Large intestine (tissue), 3 donors: ENCODE data around the gene THBS3. TPM values are rescaled to one million over a fixed set of nuclear protein-coding genes. Genes with fewer than 3 reads are reported as not detected.

ENCODE experiments used
- DNase-seq, 2 donors: peaks; one replicate each; pipeline versions ENCODE4 v3.0.0 to v3.0.0-alpha.2; 2013
- H3K27ac ChIP-seq: one replicate; pipeline ENCODE4 v1.5.1; 2013; ENCODE audit warnings: low read length
- H3K27me3 ChIP-seq: 2 replicates; pipeline ENCODE4 v1.6.1; 2013; ENCODE audit warnings: low read length; ENCODE audit not compliant: control insufficient read depth, insufficient read depth
- H3K36me3 ChIP-seq: 2 replicates; pipeline ENCODE4 v1.6.1; 2013; ENCODE audit warnings: low read length; ENCODE audit not compliant: control insufficient read depth, insufficient read depth
- H3K4me1 ChIP-seq: one replicate; pipeline ENCODE4 v1.6.1; 2013; ENCODE audit warnings: low read length; ENCODE audit not compliant: control insufficient read depth, insufficient read depth
- H3K4me3 ChIP-seq: one replicate; pipeline ENCODE4 v1.5.1; 2013; ENCODE audit warnings: low read length
- H3K9me3 ChIP-seq: one replicate; pipeline ENCODE4 v1.6.1; 2013; ENCODE audit warnings: mild to moderate bottlenecking, low read depth, low read length, moderate library complexity; ENCODE audit not compliant: control insufficient read depth
- WGBS: methylation state at CpG from one replicate; pipeline ENCODE4 v1.1.5; 2013; ENCODE audit warnings: low lambda C conversion rate; ENCODE audit not compliant: insufficient coverage; 5-methylcytosine and 5-hydroxymethylcytosine counted together
- polyA plus RNA-seq: library from polyadenylated mRNA; unstranded; fragments of 120-200 nt; gene quantifications from one replicate; pipeline ENCODE4 v1.2.1, GENCODE V29; 2013

THBS3 gene
- polyA plus RNA-seq, 1 donor: 40.9 TPM

GRCh38 chr1:155181371-155182051 is 26.2 kb downstream of the THBS3 start:
- no peaks in the 10 kb centered on the region for H3K9me3 ChIP-seq
- no peaks in the 10 kb centered on the region for H3K27me3 ChIP-seq
- WGBS: 100% methylated on average over 1 of the region's 18 CpGs
- H3K4me1 ChIP-seq: peaks cover 28% of the 10 kb centered on the region
- no peak overlapping the region for H3K27ac ChIP-seq
- DNase-seq: no peak
- H3K36me3 ChIP-seq: no peaks in the 10 kb centered on the region
- H3K4me3 ChIP-seq: no peak overlapping the region

- Histone ChIP-seq H3K4me3 (no peak overlapping the region), H3K9me3 (no peaks in the 10 kb centered on the region), H3K27ac (no peak overlapping the region), H3K36me3 (no peaks in the 10 kb centered on the region), H3K4me1 (peaks cover 10% of the 10 kb centered on the region), H3K27me3 (peaks cover 12% of the 10 kb centered on the region)
- DNase-seq: peak in 1 of 2 donors; percentile 1
- WGBS: no CpG with 5 or more reads among the region's 31 CpGs
Observed at GRCh38 chr1:155179112-155180031, 28.3 kb downstream of the THBS3 start.

GRCh38 chr1:155178441-155179111 is 29.1 kb downstream of the THBS3 start:
- Histone ChIP-seq H3K27me3 (peaks cover 20% of the 10 kb centered on the region), H3K36me3 (no peaks in the 10 kb centered on the region), H3K27ac (no peak overlapping the region), H3K4me1 (peaks cover 10% of the 10 kb centered on the region), H3K9me3 (no peaks in the 10 kb centered on the region), H3K4me3 (no peak overlapping the region)
- no CpG with 5 or more reads among the region's 30 CpGs for WGBS
- peak in 1 of 2 donors; percentile 9 for DNase-seq

GRCh38 chr1:155177918-155178281 is 29.8 kb downstream of the THBS3 start:
- no peaks in the 10 kb centered on the region for H3K36me3 ChIP-seq
- DNase-seq: peak in 1 of 2 donors; percentile 0
- no peak overlapping the region for H3K27ac ChIP-seq
- peaks cover 23% of the 10 kb centered on the region for H3K27me3 ChIP-seq
- H3K9me3 ChIP-seq: no peaks in the 10 kb centered on the region
- no CpG with 5 or more reads among the region's 9 CpGs for WGBS
- H3K4me1 ChIP-seq: peaks cover 10% of the 10 kb centered on the region
- H3K4me3 ChIP-seq: no peak overlapping the region

- H3K9me3 ChIP-seq: no peaks in the 10 kb centered on the region
- no peaks in the 10 kb centered on the region for H3K36me3 ChIP-seq
- WGBS: no CpG with 5 or more reads among the region's 11 CpGs
- H3K4me1 ChIP-seq: peaks cover 11% of the 10 kb centered on the region
- no peak overlapping the region for H3K4me3 ChIP-seq
- peaks cover 23% of the 10 kb centered on the region for H3K27me3 ChIP-seq
- DNase-seq: no peak
- H3K27ac ChIP-seq: no peak overlapping the region
Observed at GRCh38 chr1:155177192-155177917, 30.3 kb downstream of the THBS3 start.

GRCh38 chr1:155176544-155177071 is 31.1 kb downstream of the THBS3 start:
- DNase-seq: peak in 1 of 2 donors; percentile 62
- no peaks in the 10 kb centered on the region for H3K9me3 ChIP-seq
- no peak overlapping the region for H3K4me3 ChIP-seq
- H3K27me3 ChIP-seq: peaks cover 23% of the 10 kb centered on the region
- peaks cover 18% of the 10 kb centered on the region for H3K4me1 ChIP-seq
- no peak overlapping the region for H3K27ac ChIP-seq
- no peaks in the 10 kb centered on the region for H3K36me3 ChIP-seq
- WGBS: no CpG with 5 or more reads among the region's 8 CpGs

- Histone ChIP-seq H3K27me3 (peaks cover 23% of the 10 kb centered on the region), H3K4me3 (no peak overlapping the region), H3K27ac (no peak overlapping the region), H3K4me1 (peaks cover 18% of the 10 kb centered on the region), H3K9me3 (no peaks in the 10 kb centered on the region), H3K36me3 (no peaks in the 10 kb centered on the region)
- no peak for DNase-seq
- WGBS: no CpG with 5 or more reads among the region's 9 CpGs
Observed at GRCh38 chr1:155175927-155176371, 31.7 kb downstream of the THBS3 start.

- Histone ChIP-seq H3K27ac (no peak overlapping the region), H3K27me3 (peaks cover 23% of the 10 kb centered on the region), H3K4me1 (peaks cover 18% of the 10 kb centered on the region), H3K4me3 (no peak overlapping the region), H3K36me3 (peaks cover 2% of the 10 kb centered on the region), H3K9me3 (no peaks in the 10 kb centered on the region)
- no peak for DNase-seq
- no CpG with 5 or more reads among the region's 12 CpGs for WGBS
Observed at GRCh38 chr1:155175281-155175926, 32.3 kb downstream of the THBS3 start.

GRCh38 chr1:155174324-155175280 is 33.1 kb downstream of the THBS3 start:
- Histone ChIP-seq H3K27ac (no peak overlapping the region), H3K9me3 (no peaks in the 10 kb centered on the region), H3K36me3 (peaks cover 10% of the 10 kb centered on the region), H3K4me1 (peaks cover 18% of the 10 kb centered on the region), H3K27me3 (peaks cover 23% of the 10 kb centered on the region), H3K4me3 (peak overlapping the region; percentile 11)
- 20% methylated on average over 1 of the region's 35 CpGs for WGBS
- no peak for DNase-seq
